SK-N-SH (cell line): ENCODE data around the gene VWDE. TPM values are rescaled to one million over a fixed set of nuclear protein-coding genes. Genes with fewer than 3 reads are reported as not detected.

ENCODE experiments used
- CTCF ChIA-PET: fragments of 300-600, 350-600 bp; formaldehyde crosslinking; extraction: SDS; loops from one replicate; lab custom pipeline; 2021; lab: Yijun Ruan, JAX
- POLR2A ChIA-PET: fragments of 350-600 bp; sonication (Branson Sonifier 250); formaldehyde crosslinking; extraction: SDS; loops from one replicate; lab custom pipeline; 2020; ENCODE audit warnings: antibody characterized with exemption, inconsistent platforms; lab: Yijun Ruan, JAX
- DNase-seq: peaks from one replicate; pipeline ENCODE4 v3.0.0; 2012
- H2AFZ ChIP-seq: fragments of 200-600 bp; sonication (generic); 2 replicates; pipeline ENCODE4 v1.8.1; 2016; ENCODE audit warnings: antibody characterized with exemption, mild to moderate bottlenecking, low read depth
- H3F3A ChIP-seq: fragments of 200-600 bp; sonication (generic); replicated peaks from 2 replicates; pipeline ENCODE3; 2016; ENCODE audit warnings: antibody characterized with exemption, mild to moderate bottlenecking; ENCODE audit not compliant: insufficient read depth
- H3K27ac ChIP-seq, 2 experiments: fragments of 200-500 bp in 1 of 2; fragments of 200-600 bp in 1 of 2; sonication (Bioruptor generic) in 1 of 2; sonication (generic), shearing (Covaris generic) in 1 of 2; 2 replicates each; pipeline versions ENCODE4 v1.5.1 to v1.6.1; 2014 to 2016; ENCODE audit warnings: low read depth in 2 of 2, inconsistent platforms in 1 of 2, low read length in 1 of 2, mild to moderate bottlenecking in 1 of 2, mixed read lengths in 1 of 2
- H3K27me3 ChIP-seq: fragments of 200-600 bp; sonication (generic), shearing (Covaris generic); 2 replicates; pipeline ENCODE4 v1.6.1; 2016; ENCODE audit warnings: mixed run types; ENCODE audit not compliant: insufficient read depth
- H3K36me3 ChIP-seq, 2 experiments: fragments of 200-500 bp in 1 of 2; fragments of 200-600 bp in 1 of 2; sonication (Bioruptor generic) in 1 of 2; sonication (generic) in 1 of 2; replicated peaks in 1 of 2; 2 replicates each; pipeline versions ENCODE3 to v1.5.1; 2014 to 2016; ENCODE audit warnings: low read length in 1 of 2, mild to moderate bottlenecking in 1 of 2; ENCODE audit not compliant: insufficient read depth in 2 of 2, control insufficient read depth in 1 of 2
- H3K4me1 ChIP-seq, 2 experiments: fragments of 200-500 bp in 1 of 2; fragments of 200-600 bp in 1 of 2; sonication (Bioruptor generic) in 1 of 2; sonication (generic), shearing (Covaris generic) in 1 of 2; 2 replicates each; pipeline versions ENCODE4 v1.5.1 to v1.6.1; 2014 to 2016; ENCODE audit warnings: low read depth in 1 of 2, low read length in 1 of 2, mixed run types in 1 of 2; ENCODE audit not compliant: insufficient read depth in 2 of 2, control insufficient read depth in 1 of 2
- H3K4me2 ChIP-seq: fragments of 200-600 bp; sonication (generic), shearing (Covaris generic); 2 replicates; pipeline ENCODE4 v1.6.1; 2017; ENCODE audit warnings: mixed run types
- H3K4me3 ChIP-seq, 2 experiments: fragments of 200-500 bp in 1 of 2; fragments of 200-600 bp in 1 of 2; sonication (Bioruptor generic) in 1 of 2; sonication (generic), shearing (Covaris generic) in 1 of 2; 2 replicates each; pipeline versions ENCODE4 v1.5.1 to v1.8.1; 2014 to 2016; ENCODE audit warnings: low read depth in 2 of 2, inconsistent platforms in 1 of 2, low read length in 1 of 2, mild to moderate bottlenecking in 1 of 2, mixed read lengths in 1 of 2, moderate library complexity in 1 of 2
- H3K79me2 ChIP-seq: fragments of 200-600 bp; sonication (generic); 2 replicates; pipeline ENCODE4 v1.8.1; 2017; ENCODE audit warnings: mild to moderate bottlenecking; ENCODE audit not compliant: insufficient read depth
- H3K9ac ChIP-seq: fragments of 200-600 bp; sonication (generic); 2 replicates; pipeline ENCODE4 v1.6.1; 2017; ENCODE audit warnings: mixed run types
- H3K9me2 ChIP-seq: fragments of 200-600 bp; sonication (generic); 2 replicates; pipeline ENCODE4 v1.6.1; 2017; ENCODE audit warnings: mixed run types
- H3K9me3 ChIP-seq: fragments of 200-600 bp; sonication (generic); 2 replicates; pipeline ENCODE4 v1.6.1; 2017; ENCODE audit warnings: mixed run types, mild to moderate bottlenecking, moderate library complexity
- H4K20me1 ChIP-seq: fragments of 200-600 bp; sonication (generic); 2 replicates; pipeline ENCODE4 v1.6.1; 2017; ENCODE audit warnings: mild to moderate bottlenecking, mixed run types; ENCODE audit not compliant: insufficient read depth
- CHD2 ChIP-seq: fragments of 150-350 bp; IDR thresholded peaks from 2 replicates; pipeline ENCODE4 v1.6.1; 2018; ENCODE audit warnings: low read length; ENCODE audit not compliant: partially characterized antibody
- EP300 ChIP-seq, 2 experiments: IDR thresholded peaks; 2 replicates each; pipeline versions ENCODE4 v1.4.0 to v1.6.1; 2012; ENCODE audit warnings: borderline replicate concordance in 1 of 2, low read depth in 1 of 2, low read length in 1 of 2
- EZH2phosphoT487 ChIP-seq: fragments of 200-600 bp; sonication (generic); IDR thresholded peaks from 2 replicates; pipeline ENCODE4 v1.6.1; 2017; ENCODE audit warnings: low read depth, mixed run types, mild to moderate bottlenecking, antibody characterized with exemption, moderate library complexity, borderline replicate concordance
- FOXJ3 ChIP-seq: sonication (generic); formaldehyde crosslinking; IDR thresholded peaks from 2 replicates; pipeline ENCODE4 v1.5.1; 2020; ENCODE audit warnings: mild to moderate bottlenecking, missing genetic modification reagents
- GATA2 ChIP-seq: sonication (generic); formaldehyde crosslinking; IDR thresholded peaks from 2 replicates; pipeline ENCODE4 v1.5.0; 2020; ENCODE audit warnings: mild to moderate bottlenecking, missing genetic modification reagents
- IRF3 ChIP-seq: fragments of 150-350 bp; IDR thresholded peaks from 2 replicates; pipeline ENCODE4 v1.6.1; 2016; ENCODE audit warnings: mild to moderate bottlenecking, low read depth, low read length
- MXI1 ChIP-seq: IDR thresholded peaks from 2 replicates; pipeline ENCODE4 v1.6.1; 2012; ENCODE audit warnings: mild to moderate bottlenecking, low read depth, low read length, improper control_type of control experiment
- NFIC ChIP-seq: IDR thresholded peaks from 2 replicates; pipeline ENCODE4 v1.4.0; 2012; ENCODE audit warnings: borderline replicate concordance
- POLR2AphosphoS5 ChIP-seq: IDR thresholded peaks from 2 replicates; pipeline ENCODE4 v1.6.1; 2012; ENCODE audit warnings: low read depth, low read length
- RAD21 ChIP-seq: IDR thresholded peaks from 2 replicates; pipeline ENCODE4 v1.6.1; 2012; ENCODE audit warnings: mild to moderate bottlenecking, low read length
- RCOR1 ChIP-seq: fragments of 150-350 bp; IDR thresholded peaks from 2 replicates; pipeline ENCODE4 v1.6.1; 2017; ENCODE audit warnings: antibody characterized with exemption, low read length
- RXRA ChIP-seq: IDR thresholded peaks from 2 replicates; pipeline ENCODE4 v1.4.0; 2012; ENCODE audit warnings: low read depth, mild to moderate bottlenecking, borderline replicate concordance
- SMC3 ChIP-seq: IDR thresholded peaks from 2 replicates; pipeline ENCODE4 v1.6.1; 2012; ENCODE audit warnings: low read depth, low read length, improper control_type of control experiment
- TAF1 ChIP-seq: IDR thresholded peaks from 2 replicates; pipeline ENCODE4 v1.6.1; 2012; ENCODE audit warnings: low read depth, mild to moderate bottlenecking, low read length, moderate library complexity, borderline replicate concordance
- TEAD4 ChIP-seq: IDR thresholded peaks from 2 replicates; pipeline ENCODE4 v1.4.0; 2012; ENCODE audit warnings: mild to moderate bottlenecking, borderline replicate concordance; ENCODE audit not compliant: insufficient read depth
- YY1 ChIP-seq: IDR thresholded peaks from 2 replicates; pipeline ENCODE4 v1.4.0; 2012; ENCODE audit warnings: low read depth, mild to moderate bottlenecking
- WGBS: methylation state at CpG from one replicate; pipeline ENCODE4 v1.1.6; 2017; ENCODE audit warnings: low lambda C conversion rate; 5-methylcytosine and 5-hydroxymethylcytosine counted together
- polyA plus RNA-seq, 3 experiments: library from polyadenylated mRNA; depleted of rRNA; stranded (reverse); fragments of >200 nt; gene quantifications; 2 replicates each; pipeline ENCODE4 v1.2.3, GENCODE V29; 2012
- TF ChIP-seq, protein P1 (sequence below): fragments of 150-350 bp; IDR thresholded peaks from 2 replicates; pipeline ENCODE4 v1.6.1; 2017; ENCODE audit warnings: antibody characterized with exemption, low read length, low read depth, borderline replicate concordance
- TF ChIP-seq, protein P2 (sequence below): IDR thresholded peaks from 2 replicates; pipeline ENCODE4; 2012
- TF ChIP-seq, protein P3 (sequence below): IDR thresholded peaks from 2 replicates; pipeline ENCODE4 v1.4.0; 2012; ENCODE audit warnings: low read depth
- TF ChIP-seq, protein P4 (sequence below): IDR thresholded peaks from 2 replicates; pipeline ENCODE4 v1.6.1; 2012; ENCODE audit warnings: mild to moderate bottlenecking, low read depth, low read length, moderate library complexity

VWDE gene
- polyA plus RNA-seq, 1 of the 3 experiments (the other 2 are of a cell fraction): not detected

- no peaks in the 10 kb centered on the region; a peak in 1 of 4 replicates for H3K4me1 ChIP-seq
- no peak for DNase-seq
- H3K4me2 ChIP-seq: no peak overlapping the region
- H3K9ac ChIP-seq: no peak overlapping the region
- H3K27ac ChIP-seq: no peak overlapping the region
- ChIA-PET POLR2A (no interaction called here), CTCF (interaction anchor here (0.6 kb wide), 1 partner anchor 460 kb away, joined by 3 read pairs; no protein-coding TSS in a partner anchor)
- H3K27me3 ChIP-seq: no peaks in the 10 kb centered on the region
- no peak for TF ChIP-seq POLR2AphosphoS5
- no peaks in the 10 kb centered on the region for H3K9me3 ChIP-seq
- no peaks in the 10 kb centered on the region for H4K20me1 ChIP-seq
- no peaks in the 10 kb centered on the region for H3K36me3 ChIP-seq
- no peak overlapping the region for H2AFZ ChIP-seq
- WGBS: 73% methylated on average over 1 of the region's 1 CpG
- H3K9me2 ChIP-seq: no peaks in the 10 kb centered on the region
- no peaks in the 10 kb centered on the region for H3F3A ChIP-seq
- no peaks in the 10 kb centered on the region for H3K79me2 ChIP-seq
- no peak overlapping the region for H3K4me3 ChIP-seq
These were observed 112.9 kb downstream of the VWDE start for GRCh38 chr7:12290761-12291160.

GRCh38 chr7:12289996-12290395 is 113.7 kb downstream of the VWDE start:
- Histone ChIP-seq H3K36me3 (no peaks in the 10 kb centered on the region), H3F3A (no peaks in the 10 kb centered on the region), H3K4me1 (no peaks in the 10 kb centered on the region; a peak in 1 of 4 replicates), H3K4me3 (no peak overlapping the region), H3K9me3 (no peaks in the 10 kb centered on the region), H3K9ac (no peak overlapping the region), H3K4me2 (no peak overlapping the region), H2AFZ (no peak overlapping the region), H3K27ac (no peak overlapping the region), H3K27me3 (no peaks in the 10 kb centered on the region), H3K79me2 (no peaks in the 10 kb centered on the region), H3K9me2 (no peaks in the 10 kb centered on the region), H4K20me1 (no peaks in the 10 kb centered on the region)
- CTCF ChIA-PET: no interaction called here
- 30% methylated on average over 5 of the region's 6 CpGs for WGBS
- TF ChIP-seq YY1: no peak
- no peak for TF ChIP-seq RXRA
- TF ChIP-seq, protein P1, sequence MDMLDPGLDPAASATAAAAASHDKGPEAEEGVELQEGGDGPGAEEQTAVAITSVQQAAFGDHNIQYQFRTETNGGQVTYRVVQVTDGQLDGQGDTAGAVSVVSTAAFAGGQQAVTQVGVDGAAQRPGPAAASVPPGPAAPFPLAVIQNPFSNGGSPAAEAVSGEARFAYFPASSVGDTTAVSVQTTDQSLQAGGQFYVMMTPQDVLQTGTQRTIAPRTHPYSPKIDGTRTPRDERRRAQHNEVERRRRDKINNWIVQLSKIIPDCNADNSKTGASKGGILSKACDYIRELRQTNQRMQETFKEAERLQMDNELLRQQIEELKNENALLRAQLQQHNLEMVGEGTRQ: no peak
- no peak for TF ChIP-seq NFIC
- TF ChIP-seq TAF1: no peak
- TF ChIP-seq IRF3: no peak
- TF ChIP-seq SMC3: no peak
- TF ChIP-seq, protein P2, sequence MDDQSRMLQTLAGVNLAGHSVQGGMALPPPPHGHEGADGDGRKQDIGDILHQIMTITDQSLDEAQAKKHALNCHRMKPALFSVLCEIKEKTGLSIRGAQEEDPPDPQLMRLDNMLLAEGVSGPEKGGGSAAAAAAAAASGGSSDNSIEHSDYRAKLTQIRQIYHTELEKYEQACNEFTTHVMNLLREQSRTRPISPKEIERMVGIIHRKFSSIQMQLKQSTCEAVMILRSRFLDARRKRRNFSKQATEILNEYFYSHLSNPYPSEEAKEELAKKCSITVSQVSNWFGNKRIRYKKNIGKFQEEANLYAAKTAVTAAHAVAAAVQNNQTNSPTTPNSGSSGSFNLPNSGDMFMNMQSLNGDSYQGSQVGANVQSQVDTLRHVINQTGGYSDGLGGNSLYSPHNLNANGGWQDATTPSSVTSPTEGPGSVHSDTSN: no peak
- no peak for TF ChIP-seq FOXJ3 (CRISPR knock-in tag)
- TF ChIP-seq TEAD4: no peak
- no peak for TF ChIP-seq EP300 (IDR thresholded peaks at IDR 0.05; ENCODE audit: borderline replicate concordance in 1 of 2, low read depth in 1 of 2, low read length in 1 of 2)
- no peak for TF ChIP-seq CHD2
- TF ChIP-seq, protein P3, sequence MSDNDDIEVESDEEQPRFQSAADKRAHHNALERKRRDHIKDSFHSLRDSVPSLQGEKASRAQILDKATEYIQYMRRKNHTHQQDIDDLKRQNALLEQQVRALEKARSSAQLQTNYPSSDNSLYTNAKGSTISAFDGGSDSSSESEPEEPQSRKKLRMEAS: no peak
- TF ChIP-seq, protein P4, sequence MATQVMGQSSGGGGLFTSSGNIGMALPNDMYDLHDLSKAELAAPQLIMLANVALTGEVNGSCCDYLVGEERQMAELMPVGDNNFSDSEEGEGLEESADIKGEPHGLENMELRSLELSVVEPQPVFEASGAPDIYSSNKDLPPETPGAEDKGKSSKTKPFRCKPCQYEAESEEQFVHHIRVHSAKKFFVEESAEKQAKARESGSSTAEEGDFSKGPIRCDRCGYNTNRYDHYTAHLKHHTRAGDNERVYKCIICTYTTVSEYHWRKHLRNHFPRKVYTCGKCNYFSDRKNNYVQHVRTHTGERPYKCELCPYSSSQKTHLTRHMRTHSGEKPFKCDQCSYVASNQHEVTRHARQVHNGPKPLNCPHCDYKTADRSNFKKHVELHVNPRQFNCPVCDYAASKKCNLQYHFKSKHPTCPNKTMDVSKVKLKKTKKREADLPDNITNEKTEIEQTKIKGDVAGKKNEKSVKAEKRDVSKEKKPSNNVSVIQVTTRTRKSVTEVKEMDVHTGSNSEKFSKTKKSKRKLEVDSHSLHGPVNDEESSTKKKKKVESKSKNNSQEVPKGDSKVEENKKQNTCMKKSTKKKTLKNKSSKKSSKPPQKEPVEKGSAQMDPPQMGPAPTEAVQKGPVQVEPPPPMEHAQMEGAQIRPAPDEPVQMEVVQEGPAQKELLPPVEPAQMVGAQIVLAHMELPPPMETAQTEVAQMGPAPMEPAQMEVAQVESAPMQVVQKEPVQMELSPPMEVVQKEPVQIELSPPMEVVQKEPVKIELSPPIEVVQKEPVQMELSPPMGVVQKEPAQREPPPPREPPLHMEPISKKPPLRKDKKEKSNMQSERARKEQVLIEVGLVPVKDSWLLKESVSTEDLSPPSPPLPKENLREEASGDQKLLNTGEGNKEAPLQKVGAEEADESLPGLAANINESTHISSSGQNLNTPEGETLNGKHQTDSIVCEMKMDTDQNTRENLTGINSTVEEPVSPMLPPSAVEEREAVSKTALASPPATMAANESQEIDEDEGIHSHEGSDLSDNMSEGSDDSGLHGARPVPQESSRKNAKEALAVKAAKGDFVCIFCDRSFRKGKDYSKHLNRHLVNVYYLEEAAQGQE: no peak
- TF ChIP-seq MXI1: no peak
- no peak for TF ChIP-seq RCOR1
- no peak for TF ChIP-seq RAD21
- no peak for TF ChIP-seq EZH2phosphoT487
- no peak for TF ChIP-seq GATA2 (CRISPR knock-in tag)
- DNase-seq: no peak
- POLR2A ChIA-PET: no interaction called here
